ENCODE measurements around the gene ENGASE.

Gene ENGASE

GRCh38 chr17:79052131-79052530 is 22.5 kb upstream of the ENGASE start:
- in situ Hi-C loops (cut with MboI; ENCODE audit: low sequenced_read_pairs) = loop anchor here (25.0 kb wide), 1 partner anchor 335 kb away; no protein-coding TSS in a partner anchor

DNA sequence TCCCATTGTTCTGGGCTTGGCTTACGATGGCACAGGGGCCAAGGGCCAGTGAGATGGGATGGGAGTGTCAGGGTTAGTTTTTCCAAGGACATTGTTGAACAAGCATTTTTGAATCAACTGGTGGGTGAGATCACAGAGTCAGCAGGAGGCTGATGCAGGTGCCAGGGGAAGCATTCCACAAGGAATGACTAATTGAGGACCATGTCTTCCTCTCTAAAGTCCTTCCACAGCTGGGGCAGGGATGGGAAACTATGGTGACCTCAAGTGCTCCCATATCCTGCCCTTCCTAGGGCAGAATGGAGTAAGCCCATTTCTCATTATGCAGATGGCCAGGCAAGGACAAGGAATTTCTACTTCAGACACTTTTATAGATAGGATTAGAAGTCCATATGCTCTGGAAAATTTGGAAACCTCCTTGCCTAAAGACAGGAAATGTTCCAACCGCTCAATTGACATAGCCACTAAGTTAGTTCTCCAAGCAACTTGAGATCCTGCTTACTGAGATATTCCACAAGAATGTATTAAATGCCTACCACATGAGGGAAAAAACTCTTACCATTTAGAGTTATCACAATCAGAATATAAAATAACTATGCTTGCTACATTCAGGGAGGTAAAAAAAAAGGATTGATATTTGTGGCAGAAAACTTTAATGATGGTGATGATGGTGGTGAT is 21.2 kb upstream of the ENGASE start:
- in situ Hi-C loops (cut with MboI; ENCODE audit: low sequenced_read_pairs) = loop anchor here (25.0 kb wide), 1 partner anchor 334 kb away; no protein-coding TSS in a partner anchor

- in situ Hi-C loops (cut with MboI; ENCODE audit: low sequenced_read_pairs) = loop anchor here (25.0 kb wide), 1 partner anchor 333 kb away; no protein-coding TSS in a partner anchor
Observed at GRCh38 chr17:79054200-79054960, 20.2 kb upstream of the ENGASE start.

GRCh38 chr17:79055197-79055596 is 19.4 kb upstream of the ENGASE start:
- in situ Hi-C loops (cut with MboI; ENCODE audit: low sequenced_read_pairs) = loop anchor here (25.0 kb wide), 1 partner anchor 332 kb away; no protein-coding TSS in a partner anchor

- in situ Hi-C loops (cut with MboI; ENCODE audit: low sequenced_read_pairs) = loop anchor here (25.0 kb wide), 1 partner anchor 329 kb away; no protein-coding TSS in a partner anchor
Observed at GRCh38 chr17:79057737-79058385, 16.8 kb upstream of the ENGASE start.

- in situ Hi-C loops (cut with MboI; ENCODE audit: low sequenced_read_pairs) = loop anchor here (25.0 kb wide), 1 partner anchor 325 kb away; no protein-coding TSS in a partner anchor
Observed at GRCh38 chr17:79062691-79063090, 11.9 kb upstream of the ENGASE start.

DNA sequence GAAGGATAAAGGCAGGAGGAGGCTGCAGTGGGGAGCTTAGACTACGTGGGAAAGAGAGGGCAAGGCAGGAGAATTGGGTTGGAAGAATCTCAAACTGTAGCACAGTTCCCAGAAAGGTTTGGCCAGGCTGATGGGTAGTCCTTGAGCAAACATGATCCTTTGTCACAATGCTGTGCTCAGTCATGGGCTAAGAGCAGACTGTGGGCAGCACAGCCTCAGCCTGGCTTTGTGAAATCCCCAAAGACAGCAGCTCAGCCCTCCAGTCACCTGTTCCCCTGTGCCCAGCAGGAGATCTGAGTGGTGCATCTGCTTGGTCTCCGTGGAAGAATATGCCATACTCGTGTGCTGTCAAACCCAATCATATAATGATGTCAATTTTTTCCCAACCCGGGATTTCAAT is 10.6 kb upstream of the ENGASE start:
- in situ Hi-C loops (cut with MboI; ENCODE audit: low sequenced_read_pairs) = loop anchor here (25.0 kb wide), 1 partner anchor 323 kb away; no protein-coding TSS in a partner anchor

DNA sequence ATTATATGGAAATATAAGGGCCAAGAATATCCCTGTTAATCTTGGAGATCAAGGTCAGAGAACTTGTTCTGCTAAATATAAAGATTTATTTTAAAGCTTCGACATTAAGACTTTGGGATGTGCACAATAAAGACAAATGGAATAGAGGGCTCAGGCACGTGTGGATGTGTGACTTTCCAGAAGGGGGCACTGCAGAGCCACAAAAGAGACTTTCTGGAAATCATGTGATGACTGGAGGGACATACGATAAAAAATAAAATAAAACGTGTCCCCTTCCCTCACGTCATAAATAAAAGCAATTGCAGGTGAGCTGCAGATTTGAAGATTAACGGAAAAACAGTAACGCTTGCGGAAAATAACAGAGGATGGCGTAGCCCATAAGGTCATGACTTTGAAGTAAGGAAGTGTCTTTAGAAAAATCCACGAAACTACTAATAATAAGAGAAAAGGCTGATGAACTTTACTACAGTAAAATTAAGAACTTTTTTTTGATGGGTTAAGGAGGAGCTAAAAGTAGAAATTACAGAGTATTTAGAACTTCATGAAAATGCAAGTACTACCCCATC is 9.4 kb upstream of the ENGASE start:
- in situ Hi-C loops (cut with MboI; ENCODE audit: low sequenced_read_pairs) = loop anchor here (25.0 kb wide), 1 partner anchor 322 kb away; no protein-coding TSS in a partner anchor

DNA sequence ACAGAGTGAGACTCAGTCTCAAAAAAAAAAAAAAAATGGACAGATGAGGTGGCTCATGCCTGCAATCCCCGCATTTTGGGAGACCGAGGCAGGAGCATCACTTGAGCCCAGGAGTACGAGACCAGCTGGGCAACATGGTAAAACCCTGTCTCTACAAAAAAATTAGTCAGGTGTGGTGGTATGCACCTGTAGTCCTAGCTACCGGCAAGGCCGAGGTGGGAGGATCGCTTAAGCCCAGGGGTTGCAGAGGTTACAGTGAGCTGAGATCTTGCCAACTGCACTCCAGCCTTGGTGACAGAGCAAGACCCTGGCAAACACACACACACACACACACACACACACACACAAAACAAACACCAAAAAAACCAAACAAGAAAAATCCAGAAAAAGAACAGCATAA is 7.7 kb upstream of the ENGASE start:
- in situ Hi-C loops (cut with MboI; ENCODE audit: low sequenced_read_pairs) = loop anchor here (25.0 kb wide), 1 partner anchor 320 kb away; no protein-coding TSS in a partner anchor

- in situ Hi-C loops (cut with MboI; ENCODE audit: low sequenced_read_pairs) = loop anchor here (25.0 kb wide), 1 partner anchor 317 kb away; no protein-coding TSS in a partner anchor
Observed at GRCh38 chr17:79070266-79070880, 4.3 kb upstream of the ENGASE start.

GRCh38 chr17:79071161-79071740 is 3.4 kb upstream of the ENGASE start:
- in situ Hi-C loops (cut with MboI; ENCODE audit: low sequenced_read_pairs) = loop anchor here (25.0 kb wide), 1 partner anchor 316 kb away; no protein-coding TSS in a partner anchor

- in situ Hi-C loops (cut with MboI; ENCODE audit: low sequenced_read_pairs) = loop anchor here (25.0 kb wide), 1 partner anchor 315 kb away; no protein-coding TSS in a partner anchor
Observed at GRCh38 chr17:79072544-79072943, 2.1 kb upstream of the ENGASE start.

- in situ Hi-C loops (cut with MboI; ENCODE audit: low sequenced_read_pairs) = loop anchor here (25.0 kb wide), 1 partner anchor 314 kb away; no protein-coding TSS in a partner anchor
Observed at GRCh38 chr17:79073016-79073705, 1.5 kb upstream of the ENGASE start.

DNA sequence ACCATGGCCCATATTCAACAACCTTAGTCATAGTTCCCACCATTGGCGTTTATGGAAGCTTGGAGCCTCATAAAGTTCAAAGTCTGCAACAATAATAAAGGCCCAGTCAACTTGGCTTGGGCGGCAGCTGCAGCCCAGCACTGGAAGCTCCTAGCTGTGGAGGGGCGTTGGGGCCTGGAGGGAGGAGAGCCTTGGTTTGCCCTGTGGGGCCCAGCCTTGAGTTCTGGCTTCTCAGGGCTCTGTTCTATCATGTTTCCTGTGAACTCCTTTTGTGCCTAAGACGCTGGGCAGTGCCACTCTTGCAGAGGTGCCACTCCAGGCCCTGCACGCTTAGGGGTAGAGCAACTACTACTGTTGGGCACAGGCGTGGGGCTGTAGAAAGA is 927 bp upstream of the ENGASE start:
- in situ Hi-C loops (cut with MboI; ENCODE audit: low sequenced_read_pairs) = loop anchor here (25.0 kb wide), 1 partner anchor 314 kb away; no protein-coding TSS in a partner anchor

DNA sequence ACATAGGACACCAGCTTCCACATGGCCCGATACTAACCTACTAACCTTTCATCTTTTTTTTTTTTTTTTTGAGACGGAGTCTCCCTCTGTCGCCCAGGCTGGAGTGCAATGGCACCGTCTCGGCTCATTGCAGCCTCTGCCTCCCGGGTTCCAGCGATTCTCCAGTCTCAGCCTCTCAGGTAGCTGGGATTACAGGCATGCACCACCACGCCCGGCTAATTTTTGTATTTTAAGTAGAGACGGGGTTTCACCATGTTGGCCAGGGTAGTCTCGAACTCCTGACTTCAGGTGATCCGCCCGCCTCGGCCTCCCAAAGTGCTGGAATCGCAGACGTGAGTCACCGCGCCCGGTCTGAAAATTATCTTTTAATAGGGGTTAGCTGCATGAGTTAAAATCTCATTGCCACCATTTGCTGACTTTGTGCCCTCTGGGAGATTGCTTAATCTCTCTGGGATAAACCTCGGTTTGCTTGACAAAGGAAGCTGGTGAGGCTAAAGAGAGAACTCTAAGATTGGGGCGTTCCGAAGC is 439 bp upstream of the ENGASE start:
- in situ Hi-C loops (cut with MboI; ENCODE audit: low sequenced_read_pairs) = loop anchor here (25.0 kb wide), 1 partner anchor 313 kb away; no protein-coding TSS in a partner anchor

DNA sequence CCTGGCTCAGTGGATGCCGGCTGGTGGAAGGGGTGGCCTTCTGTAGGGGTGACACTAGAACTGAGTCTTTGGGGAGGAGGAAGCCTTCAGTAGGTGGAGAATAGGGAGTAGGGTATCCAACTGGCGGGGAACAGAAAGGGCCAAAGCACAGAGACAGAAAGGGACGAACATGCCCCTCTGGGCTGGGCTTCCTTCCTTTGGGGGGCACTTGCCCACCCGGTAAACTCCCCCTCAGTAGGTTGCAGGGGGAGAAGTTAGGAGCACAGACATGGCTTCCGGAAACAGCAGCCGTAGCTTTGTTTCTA is 774 bp downstream of the ENGASE start:
- in situ Hi-C loops (cut with MboI; ENCODE audit: low sequenced_read_pairs) = no loop called here

DNA sequence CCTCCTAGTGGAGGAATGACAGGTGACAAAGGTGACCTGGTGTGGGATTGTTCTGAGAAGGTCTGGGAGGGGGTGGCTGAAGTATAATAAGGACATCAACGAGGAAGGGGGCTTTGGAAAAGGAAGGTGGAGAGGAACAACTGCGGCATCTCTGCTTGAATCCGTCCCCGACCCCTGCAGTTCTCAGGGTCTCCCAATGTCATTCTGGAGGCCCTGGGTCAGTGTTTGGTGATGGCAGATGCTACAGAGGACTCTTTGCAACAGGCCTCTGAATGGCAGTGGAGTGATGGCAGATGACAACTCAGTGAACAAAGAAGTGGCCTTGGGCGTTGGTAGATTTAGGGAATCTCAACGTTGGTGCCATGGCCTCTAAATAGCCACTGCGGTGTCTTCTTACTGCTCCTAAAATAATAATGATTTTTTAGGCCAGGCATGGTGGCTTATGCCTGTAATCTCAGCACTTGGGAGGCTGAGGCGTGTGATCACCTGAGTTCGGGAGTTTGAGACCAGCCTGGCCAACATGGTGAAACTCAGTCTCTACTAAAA is 1.3 kb downstream of the ENGASE start:
- in situ Hi-C loops (cut with MboI; ENCODE audit: low sequenced_read_pairs) = no loop called here

GRCh38 chr17:79077587-79077986 is 3.0 kb downstream of the ENGASE start:
- in situ Hi-C loops (cut with MboI; ENCODE audit: low sequenced_read_pairs) = no loop called here
